ENCODE results near the gene KICS2. TPM values are rescaled to one million over a fixed set of nuclear protein-coding genes. Genes with fewer than 3 reads are reported as not detected.

KICS2 gene
- polyA plus RNA-seq, 4 donors = 4.5 to 6.7 (median 5.4) TPM

GRCh38 chr12:64177001-64177400 is 45.1 kb downstream of the KICS2 start:
- DNase-seq (ENCODE audit: low read depth in 4 of 4, low spot score in 2 of 4) = no peak

- no peak for DNase-seq (ENCODE audit: low read depth in 4 of 4, low spot score in 2 of 4)
Measured at GRCh38 chr12:64175254-64175945, 46.7 kb downstream of the KICS2 start.

GRCh38 chr12:64173456-64173855 is 48.6 kb downstream of the KICS2 start:
- no peak for DNase-seq (ENCODE audit: low read depth in 4 of 4, low spot score in 2 of 4)

Other genes with a start within 250 kb of the KICS2 start
- gene C12orf56, start 168.5 kb upstream of the KICS2 start, polyA plus RNA-seq (ENCODE audit: insufficient read length in 4 of 4) = 1 to 10 TPM in 3 of 4 donors, under 1 TPM in 1; 0.73 to 2.2 (median 1.2) TPM
- gene XPOT, start 182.1 kb upstream of the KICS2 start, polyA plus RNA-seq (ENCODE audit: insufficient read length in 4 of 4) = 10 to 100 TPM; 53.2 to 64.2 (median 58.5) TPM
- 10 to 100 TPM; 19.7 to 26.9 (median 23.2) TPM for gene TBK1, start 229.8 kb upstream of the KICS2 start, polyA plus RNA-seq (ENCODE audit: insufficient read length in 4 of 4)